HEK293 (cell line): ENCODE results near the gene IWS1.

ENCODE experiments used
- CTCF ChIA-PET: fragments of 350-600 bp; formaldehyde crosslinking; extraction: SDS; loops from one replicate; lab custom pipeline; 2021; ENCODE audit warnings: antibody characterized with exemption; lab: Yijun Ruan, JAX
- POLR2A ChIA-PET: fragments of 300-600 bp; formaldehyde crosslinking; extraction: SDS; loops from one replicate; lab custom pipeline; 2020; ENCODE audit warnings: antibody characterized with exemption, inconsistent platforms; lab: Yijun Ruan, JAX
- H3K27ac ChIP-seq: fragments of 200-500 bp; sonication (Bioruptor generic); 2 replicates; pipeline ENCODE4 v1.5.1; 2014; ENCODE audit warnings: low read depth, low read length, control low read depth, inconsistent platforms; ENCODE audit errors: extremely low read depth
- H3K36me3 ChIP-seq, 2 experiments: fragments of 200-500 bp in 1 of 2; sonication (Bioruptor generic) in 1 of 2; 1 replicate in 1 of 2; 2 replicates in 1 of 2; pipeline ENCODE4 v1.5.1; 2014 to 2017; ENCODE audit warnings: inconsistent platforms in 2 of 2, low read length in 2 of 2; ENCODE audit not compliant: control insufficient read depth in 2 of 2, insufficient read depth in 1 of 2
- H3K4me1 ChIP-seq: fragments of 200-500 bp; sonication (Bioruptor generic); 2 replicates; pipeline ENCODE4 v1.5.1; 2014; ENCODE audit warnings: mild to moderate bottlenecking, low read length, inconsistent platforms; ENCODE audit not compliant: control insufficient read depth, insufficient read depth
- H3K4me3 ChIP-seq: 2 replicates; pipeline ENCODE4 v1.5.1; 2011; ENCODE audit warnings: low read depth, mild to moderate bottlenecking, control low read depth, low read length, moderate library complexity
- H3K9me3 ChIP-seq: fragments of 200-500 bp; sonication (Bioruptor generic); 2 replicates; pipeline ENCODE4 v1.5.1; 2014; ENCODE audit warnings: low read depth, low read length, inconsistent platforms; ENCODE audit not compliant: control insufficient read depth, insufficient read depth
- AEBP2 ChIP-seq: fragments of 450-650 bp; formaldehyde crosslinking; IDR thresholded peaks from 2 replicates; pipeline ENCODE4 v1.5.1; 2016; ENCODE audit warnings: missing biosample characterization, missing genetic modification characterization, borderline replicate concordance
- EGR2 ChIP-seq: fragments of 450-650 bp; formaldehyde crosslinking; IDR thresholded peaks from 2 replicates; pipeline ENCODE4 v1.5.1; 2016; ENCODE audit warnings: low read depth, missing biosample characterization, missing genetic modification characterization
- SP2 ChIP-seq: fragments of 450-650 bp; formaldehyde crosslinking; IDR thresholded peaks from 2 replicates; pipeline ENCODE4 v1.5.1; 2016; ENCODE audit warnings: missing biosample characterization, missing genetic modification characterization
- TSHZ1 ChIP-seq: fragments of 450-650 bp; formaldehyde crosslinking; IDR thresholded peaks from 2 replicates; pipeline ENCODE4 v1.5.1; 2016; ENCODE audit warnings: missing biosample characterization, missing genetic modification characterization, borderline replicate concordance
- WT1 ChIP-seq: fragments of 450-650 bp; formaldehyde crosslinking; IDR thresholded peaks from 2 replicates; pipeline ENCODE4 v1.5.1; 2016; ENCODE audit warnings: missing biosample characterization, missing genetic modification characterization
- ZBTB17 ChIP-seq: fragments of 450-650 bp; formaldehyde crosslinking; IDR thresholded peaks from 2 replicates; pipeline ENCODE4 v1.5.1; 2016; ENCODE audit warnings: missing biosample characterization, missing genetic modification characterization
- ZNF121 ChIP-seq: fragments of 450-650 bp; formaldehyde crosslinking; IDR thresholded peaks from 2 replicates; pipeline ENCODE4 v1.5.1; 2016; ENCODE audit warnings: missing biosample characterization, missing genetic modification characterization
- ZNF341 ChIP-seq: fragments of 450-650 bp; formaldehyde crosslinking; IDR thresholded peaks from 2 replicates; pipeline ENCODE4; 2016; ENCODE audit warnings: low read depth, missing biosample characterization, missing genetic modification characterization
- ZNF433 ChIP-seq: fragments of 450-650 bp; formaldehyde crosslinking; IDR thresholded peaks from 2 replicates; pipeline ENCODE4 v1.5.1; 2016; ENCODE audit warnings: missing biosample characterization, missing genetic modification characterization, low read depth
- ZNF555 ChIP-seq: fragments of 450-650 bp; formaldehyde crosslinking; conservative IDR thresholded peaks from 2 replicates; pipeline ENCODE4 v1.5.1; 2017; ENCODE audit warnings: missing biosample characterization, mild to moderate bottlenecking, missing genetic modification characterization, inconsistent platforms
- ZNF677 ChIP-seq: fragments of 450-650 bp; IDR thresholded peaks from 2 replicates; pipeline ENCODE4 v1.5.0; 2018; ENCODE audit warnings: missing biosample characterization, mild to moderate bottlenecking, missing genetic modification characterization, moderate library complexity
- ZSCAN16 ChIP-seq: fragments of 450-650 bp; formaldehyde crosslinking; IDR thresholded peaks from 2 replicates; pipeline ENCODE4 v1.5.1; 2016; ENCODE audit warnings: missing biosample characterization, missing genetic modification characterization
- ZXDB ChIP-seq: fragments of 450-650 bp; formaldehyde crosslinking; IDR thresholded peaks from 2 replicates; pipeline ENCODE4 v1.5.1; 2016; ENCODE audit warnings: missing biosample characterization, missing genetic modification characterization
- TF ChIP-seq, protein P1 (sequence below): fragments of 450-650 bp; formaldehyde crosslinking; IDR thresholded peaks from 2 replicates; pipeline ENCODE4 v1.5.1; 2016; ENCODE audit warnings: missing biosample characterization, missing genetic modification characterization

The IWS1 gene

GRCh38 chr2:127456960-127457359, 69.3 kb downstream of the IWS1 start (continued):
- TF ChIP-seq ZNF433 (tag by site-specific recombination) (no peak), ZNF677 (no peak)

DNA sequence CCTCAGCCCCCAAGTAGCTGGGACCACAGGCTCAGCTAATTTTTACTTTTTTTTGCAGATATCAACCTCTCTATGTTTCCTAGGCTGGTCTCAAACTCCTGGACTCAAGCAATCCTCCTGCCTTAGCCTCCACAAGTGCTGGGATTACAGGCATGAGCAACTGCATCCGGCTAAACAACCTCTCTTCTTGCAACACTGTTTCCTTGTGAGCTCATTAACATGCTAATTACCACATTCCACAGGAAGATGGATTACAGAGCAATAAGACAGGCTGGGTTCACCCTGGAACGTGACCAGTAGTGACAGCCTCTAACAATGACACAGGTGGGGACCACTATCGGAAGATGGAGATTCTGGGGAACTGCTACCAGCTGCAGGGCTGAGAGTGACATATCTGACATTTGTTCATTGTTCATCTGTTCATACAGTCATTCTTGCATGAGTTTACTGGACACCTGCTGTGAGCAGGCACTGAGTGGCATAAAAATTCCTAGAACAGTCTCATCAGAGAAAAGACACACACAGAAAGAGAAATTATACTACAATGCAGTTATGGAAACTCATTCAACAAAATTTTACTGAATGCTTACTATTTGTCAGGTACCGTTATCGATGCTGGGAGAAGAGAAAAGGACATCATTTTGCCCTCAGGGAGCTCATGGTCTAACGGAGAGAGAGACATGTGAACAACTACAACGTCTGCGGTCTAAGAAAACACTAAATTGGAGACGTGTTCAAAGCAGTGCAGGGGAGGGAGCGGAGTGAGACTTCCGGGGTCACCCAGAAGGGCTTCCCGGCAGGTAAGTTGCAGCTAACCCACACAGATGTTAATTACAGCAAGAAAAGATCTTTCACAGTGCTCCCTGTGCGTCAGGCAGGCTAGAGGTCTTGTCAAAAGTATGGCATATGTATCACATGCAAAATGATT, 70.5 kb downstream of the IWS1 start:
- POLR2A ChIA-PET: no interaction called here
- Histone ChIP-seq H3K9me3 (no peaks in the 10 kb centered on the region), H3K4me1 (no peaks in the 10 kb centered on the region), H3K36me3 (no peaks in the 10 kb centered on the region), H3K27ac (no peak overlapping the region), H3K4me3 (no peak overlapping the region)
- CTCF ChIA-PET: interaction anchor here (0.6 kb wide), 1 partner anchor 100 kb away, joined by 3 read pairs; no protein-coding TSS in a partner anchor
- no peak for TF ChIP-seq WT1
- TF ChIP-seq ZSCAN16 (tag by site-specific recombination): no peak
- TF ChIP-seq ZNF555: no peak
- no peak for TF ChIP-seq EGR2
- TF ChIP-seq ZXDB (tag by site-specific recombination): no peak
- TF ChIP-seq, protein P1, sequence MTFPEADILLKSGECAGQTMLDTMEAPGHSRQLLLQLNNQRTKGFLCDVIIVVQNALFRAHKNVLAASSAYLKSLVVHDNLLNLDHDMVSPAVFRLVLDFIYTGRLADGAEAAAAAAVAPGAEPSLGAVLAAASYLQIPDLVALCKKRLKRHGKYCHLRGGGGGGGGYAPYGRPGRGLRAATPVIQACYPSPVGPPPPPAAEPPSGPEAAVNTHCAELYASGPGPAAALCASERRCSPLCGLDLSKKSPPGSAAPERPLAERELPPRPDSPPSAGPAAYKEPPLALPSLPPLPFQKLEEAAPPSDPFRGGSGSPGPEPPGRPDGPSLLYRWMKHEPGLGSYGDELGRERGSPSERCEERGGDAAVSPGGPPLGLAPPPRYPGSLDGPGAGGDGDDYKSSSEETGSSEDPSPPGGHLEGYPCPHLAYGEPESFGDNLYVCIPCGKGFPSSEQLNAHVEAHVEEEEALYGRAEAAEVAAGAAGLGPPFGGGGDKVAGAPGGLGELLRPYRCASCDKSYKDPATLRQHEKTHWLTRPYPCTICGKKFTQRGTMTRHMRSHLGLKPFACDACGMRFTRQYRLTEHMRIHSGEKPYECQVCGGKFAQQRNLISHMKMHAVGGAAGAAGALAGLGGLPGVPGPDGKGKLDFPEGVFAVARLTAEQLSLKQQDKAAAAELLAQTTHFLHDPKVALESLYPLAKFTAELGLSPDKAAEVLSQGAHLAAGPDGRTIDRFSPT (tag by site-specific recombination): no peak
- TF ChIP-seq ZBTB17: no peak; the same call in 1 of the 2 replicates
- TF ChIP-seq ZNF341: no peak
- no peak for TF ChIP-seq TSHZ1
- no peak for TF ChIP-seq AEBP2 (tag by site-specific recombination)

GRCh38 chr2:127454595-127455565, 71.4 kb downstream of the IWS1 start:
- H3K36me3 ChIP-seq: no peaks in the 10 kb centered on the region
- CTCF ChIA-PET: interaction anchor here (0.9 to 3.0 kb wide), 5 partner anchors 8 to 258 kb away, joined by 3 to 22 read pairs (median 4); no protein-coding TSS in a partner anchor
- H3K4me1 ChIP-seq: no peaks in the 10 kb centered on the region
- POLR2A ChIA-PET: no interaction called here
- TF ChIP-seq SP2 (0 out of 2 replicates have a peak, but pooled peaks have one; percentile 6), ZNF121 (no peak)
- H3K27ac ChIP-seq: no peak overlapping the region
- no peak overlapping the region for H3K4me3 ChIP-seq
- no peaks in the 10 kb centered on the region for H3K9me3 ChIP-seq
